Nephron (organoid): Measurements from ENCODE around the gene GPC3.
A peak's percentile ranks its signal among the peaks of the same experiment; 100 is the strongest.

ENCODE experiments used
- H3K27ac Mint-ChIP-seq, 3 experiments: 2 replicates each; pipeline ENCODE4 v1.8.0; 2020; ENCODE audit warnings: mixed read lengths in 3 of 3, mild to moderate bottlenecking in 2 of 3, moderate library complexity in 1 of 3
- H3K27me3 Mint-ChIP-seq: 2 replicates; pipeline ENCODE4 v1.8.0; 2021; ENCODE audit warnings: low read depth, mild to moderate bottlenecking, moderate library complexity, mixed read lengths
- H3K36me3 Mint-ChIP-seq: 2 replicates; pipeline ENCODE4 v1.8.0; 2020; ENCODE audit warnings: low read depth, mixed read lengths
- H3K4me1 Mint-ChIP-seq: 2 replicates; pipeline ENCODE4 v1.8.0; 2020; ENCODE audit warnings: mixed read lengths
- H3K4me3 Mint-ChIP-seq, 3 experiments: 2 replicates each; pipeline ENCODE4 v1.8.0; 2020; ENCODE audit warnings: mild to moderate bottlenecking in 3 of 3, mixed read lengths in 3 of 3, moderate library complexity in 2 of 3
- H3K9me3 Mint-ChIP-seq: 2 replicates; pipeline ENCODE4 v1.8.0; 2020; ENCODE audit warnings: mixed read lengths
- TF ChIP-seq, protein P1 (sequence below), 3 experiments: fragments of 200-600 bp; sonication (generic); IDR thresholded peaks; one replicate each; pipeline ENCODE4 v1.5.0; 2021; ENCODE audit warnings: antibody characterized with exemption in 3 of 3; ENCODE audit not compliant: unreplicated experiment in 3 of 3

Gene GPC3

DNA sequence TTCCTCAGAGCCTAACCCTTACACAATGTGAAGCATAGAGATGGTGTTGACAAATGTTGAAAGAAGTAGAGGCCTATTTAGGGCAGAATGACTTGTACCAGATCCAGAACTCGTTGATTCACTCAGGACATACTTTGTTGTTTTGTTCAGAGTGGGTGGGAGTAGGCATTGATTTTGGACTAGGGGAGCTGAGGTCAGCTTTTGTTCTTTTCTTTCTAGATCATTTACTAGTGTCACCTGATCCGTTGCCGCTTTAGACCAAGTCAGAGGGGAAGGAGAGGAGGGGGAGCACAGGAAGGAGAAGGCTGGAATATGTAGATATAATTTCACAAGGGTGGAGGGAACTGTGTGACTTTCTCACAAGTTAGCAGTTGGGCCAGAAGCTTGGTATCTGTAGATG lies 287.7 kb downstream of the GPC3 start:
- H3K27ac Mint-ChIP-seq: peak overlapping the region; percentile 13 to 90 (median 29)

DNA sequence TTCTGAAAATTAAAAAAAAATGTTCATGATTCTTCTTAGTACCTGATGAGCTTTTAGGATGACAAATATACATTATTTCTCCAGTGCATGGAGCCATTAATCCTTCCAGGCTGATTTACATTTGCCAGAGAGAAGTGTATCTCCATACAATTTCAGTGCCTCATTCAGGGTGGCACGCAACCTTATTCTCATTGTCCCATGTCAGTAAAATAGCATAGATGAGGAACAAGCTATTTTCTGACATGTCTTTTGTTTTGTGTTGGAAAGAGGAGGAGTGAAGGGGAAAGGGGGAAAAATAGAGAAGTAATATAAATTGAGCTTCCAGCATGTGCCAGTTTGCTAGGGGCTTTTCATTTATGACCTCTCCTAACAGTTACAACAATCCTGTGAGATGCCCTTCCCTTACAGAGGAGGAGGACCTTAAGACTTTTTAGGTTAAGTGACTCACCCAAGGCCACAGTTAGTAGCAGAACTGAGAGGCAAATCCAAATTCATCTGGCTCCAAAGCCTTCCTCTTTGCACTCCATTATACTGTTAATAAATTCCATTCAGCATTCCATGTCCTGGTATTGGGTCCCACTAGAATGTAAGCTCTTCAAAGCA lies 295.3 kb downstream of the GPC3 start:
- TF ChIP-seq, protein P1, sequence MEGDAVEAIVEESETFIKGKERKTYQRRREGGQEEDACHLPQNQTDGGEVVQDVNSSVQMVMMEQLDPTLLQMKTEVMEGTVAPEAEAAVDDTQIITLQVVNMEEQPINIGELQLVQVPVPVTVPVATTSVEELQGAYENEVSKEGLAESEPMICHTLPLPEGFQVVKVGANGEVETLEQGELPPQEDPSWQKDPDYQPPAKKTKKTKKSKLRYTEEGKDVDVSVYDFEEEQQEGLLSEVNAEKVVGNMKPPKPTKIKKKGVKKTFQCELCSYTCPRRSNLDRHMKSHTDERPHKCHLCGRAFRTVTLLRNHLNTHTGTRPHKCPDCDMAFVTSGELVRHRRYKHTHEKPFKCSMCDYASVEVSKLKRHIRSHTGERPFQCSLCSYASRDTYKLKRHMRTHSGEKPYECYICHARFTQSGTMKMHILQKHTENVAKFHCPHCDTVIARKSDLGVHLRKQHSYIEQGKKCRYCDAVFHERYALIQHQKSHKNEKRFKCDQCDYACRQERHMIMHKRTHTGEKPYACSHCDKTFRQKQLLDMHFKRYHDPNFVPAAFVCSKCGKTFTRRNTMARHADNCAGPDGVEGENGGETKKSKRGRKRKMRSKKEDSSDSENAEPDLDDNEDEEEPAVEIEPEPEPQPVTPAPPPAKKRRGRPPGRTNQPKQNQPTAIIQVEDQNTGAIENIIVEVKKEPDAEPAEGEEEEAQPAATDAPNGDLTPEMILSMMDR (IDR thresholded peaks at IDR 0.05; ENCODE audit: unreplicated experiment in 3 of 3): no peak
- no peak overlapping the region for H3K4me3 Mint-ChIP-seq
- H3K27ac Mint-ChIP-seq: no peak overlapping the region
- H3K27me3 Mint-ChIP-seq: no peaks in the 10 kb centered on the region
- H3K4me1 Mint-ChIP-seq: peaks cover 22% of the 10 kb centered on the region
- H3K9me3 Mint-ChIP-seq: no peaks in the 10 kb centered on the region
- H3K36me3 Mint-ChIP-seq: peaks cover 29% of the 10 kb centered on the region

More for the DNA sequence above, 287.7 kb downstream of the GPC3 start:
- Mint-ChIP-seq H3K9me3 (no peaks in the 10 kb centered on the region), H3K4me1 (peaks cover 50% of the 10 kb centered on the region), H3K4me3 (no peak overlapping the region), H3K36me3 (peaks cover 39% of the 10 kb centered on the region), H3K27me3 (no peaks in the 10 kb centered on the region)
- TF ChIP-seq, protein P1 (IDR thresholded peaks at IDR 0.05; ENCODE audit: unreplicated experiment in 3 of 3): no peak

DNA sequence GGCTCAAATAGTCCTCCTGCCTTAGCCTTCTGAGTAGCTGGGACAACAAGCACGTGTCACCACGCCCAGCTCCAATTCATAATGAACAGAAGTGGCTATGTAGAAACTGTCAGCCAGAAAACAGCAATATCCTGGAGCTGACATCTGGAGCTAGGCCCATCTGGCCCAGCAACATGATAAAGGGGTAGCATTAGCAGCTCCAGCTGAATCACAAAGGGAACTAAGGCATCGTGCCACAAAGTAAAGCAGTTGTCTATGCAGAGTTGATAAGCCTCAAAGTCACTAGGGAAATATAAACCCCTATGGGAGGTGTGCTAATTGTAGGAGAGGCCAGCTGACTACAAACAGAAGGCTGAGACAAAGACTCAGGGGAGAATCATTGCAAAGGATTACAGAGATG lies 299.6 kb downstream of the GPC3 start:
- no peak overlapping the region for H3K4me3 Mint-ChIP-seq
- peaks cover 9% of the 10 kb centered on the region for H3K36me3 Mint-ChIP-seq
- H3K4me1 Mint-ChIP-seq: peaks cover 9% of the 10 kb centered on the region
- H3K27me3 Mint-ChIP-seq: no peaks in the 10 kb centered on the region
- TF ChIP-seq, protein P1 (IDR thresholded peaks at IDR 0.05; ENCODE audit: unreplicated experiment in 3 of 3): no peak
- H3K9me3 Mint-ChIP-seq: no peaks in the 10 kb centered on the region
- H3K27ac Mint-ChIP-seq: peak overlapping the region in 2 of 3 experiments; percentile 6 to 36

DNA sequence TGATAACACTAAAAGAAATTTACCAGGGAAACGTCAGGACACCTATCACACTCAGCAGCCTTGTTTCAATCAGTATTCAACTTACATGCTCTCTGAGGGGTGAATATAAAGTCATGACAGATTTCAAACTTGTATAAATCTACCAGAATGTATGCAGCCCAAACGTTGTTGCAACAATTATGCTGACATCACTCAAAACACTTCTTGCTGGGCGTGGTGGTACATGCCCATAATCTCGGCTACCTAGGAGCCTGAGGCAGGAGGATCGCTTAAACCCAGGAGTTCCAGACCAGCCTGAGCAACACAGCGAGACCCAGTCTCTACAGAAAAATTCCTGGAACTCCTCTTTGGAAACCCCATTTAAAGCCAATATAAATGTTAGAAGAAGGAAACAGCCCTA lies 303.5 kb downstream of the GPC3 start:
- H3K9me3 Mint-ChIP-seq: no peaks in the 10 kb centered on the region
- no peak overlapping the region for H3K4me3 Mint-ChIP-seq
- TF ChIP-seq, protein P1 (IDR thresholded peaks at IDR 0.05; ENCODE audit: unreplicated experiment in 3 of 3): no peak
- peaks cover 17% of the 10 kb centered on the region for H3K36me3 Mint-ChIP-seq
- peaks cover 10% of the 10 kb centered on the region for H3K4me1 Mint-ChIP-seq
- H3K27me3 Mint-ChIP-seq: no peaks in the 10 kb centered on the region
- H3K27ac Mint-ChIP-seq: no peak overlapping the region

DNA sequence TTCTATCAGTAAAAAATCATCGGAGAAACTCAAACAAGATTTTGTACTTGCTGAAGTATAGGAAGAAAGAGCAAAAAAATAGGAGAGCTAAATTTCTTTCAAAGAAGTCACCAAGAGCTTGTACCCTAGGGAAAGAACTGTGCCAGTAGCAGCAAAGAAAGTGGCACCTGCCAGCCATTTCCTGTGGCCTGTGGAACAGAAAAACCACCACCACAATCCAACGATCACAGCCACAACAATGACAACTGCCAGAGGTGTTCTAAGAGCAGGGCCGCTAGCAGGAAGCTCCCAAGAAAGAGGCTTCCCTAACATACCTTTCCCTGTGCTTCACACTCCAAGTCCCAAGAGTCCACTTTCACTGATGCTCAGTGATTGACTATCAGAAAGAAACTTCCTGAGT lies 304.0 kb downstream of the GPC3 start:
- Mint-ChIP-seq H3K9me3 (no peaks in the 10 kb centered on the region), H3K27me3 (no peaks in the 10 kb centered on the region), H3K27ac (no peak overlapping the region), H3K4me3 (no peak overlapping the region), H3K36me3 (peaks cover 18% of the 10 kb centered on the region), H3K4me1 (peaks cover 13% of the 10 kb centered on the region)
- TF ChIP-seq, protein P1 (IDR thresholded peaks at IDR 0.05; ENCODE audit: unreplicated experiment in 3 of 3): no peak
